Head of caudate nucleus (tissue), 42 donors: ENCODE results near the gene RIPK4.
"Not testable (repeated sequence)": the region's sequence is repeated elsewhere in the genome, so short reads cannot be mapped to it uniquely, and the experiment has no call there.

Source experiments
- DNase-seq, 42 donors: peaks; one replicate each; pipeline versions ENCODE4 v3.0.0 to v3.0.0-alpha.2; 2020 to 2021; ENCODE audit warnings: mixed read lengths in 7 of 42
- intact Hi-C: fragments of 100-400 bp; cut with DNase I; formaldehyde crosslinking; loops from one replicate; pipeline ENCODE4 v1.15.0; 2022

Gene RIPK4

DNA sequence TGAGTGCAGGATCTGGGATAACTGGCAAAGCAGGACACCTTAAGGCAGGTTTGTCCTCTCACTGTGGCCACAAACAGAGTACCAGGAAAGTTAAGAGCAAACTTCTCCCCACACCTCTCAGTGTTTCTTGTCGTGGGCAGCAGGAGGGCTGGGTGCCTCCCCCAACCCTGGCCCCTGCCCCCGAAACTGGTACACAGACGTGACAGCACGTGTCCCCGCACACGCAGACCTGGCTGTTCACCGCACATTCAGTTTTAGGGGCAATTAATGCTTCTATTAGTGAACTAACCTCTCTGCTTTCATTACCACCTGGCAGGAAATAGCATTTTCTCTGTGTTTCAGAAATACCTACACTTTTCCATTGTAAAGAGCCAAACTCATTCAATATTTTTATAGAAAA is 32.9 kb upstream of the RIPK4 start:
- intact Hi-C loops = loop anchor here (10.0 kb wide), 1 partner anchor 185 kb away; no protein-coding TSS in a partner anchor
- no peak for DNase-seq

- no peak for DNase-seq
- intact Hi-C loops = no loop called here
These were observed 31.5 kb upstream of the RIPK4 start for GRCh38 chr21:41798326-41798725.

- intact Hi-C loops = no loop called here
- no peak for DNase-seq
These were observed 29.7 kb upstream of the RIPK4 start for GRCh38 chr21:41796476-41797080.

DNA sequence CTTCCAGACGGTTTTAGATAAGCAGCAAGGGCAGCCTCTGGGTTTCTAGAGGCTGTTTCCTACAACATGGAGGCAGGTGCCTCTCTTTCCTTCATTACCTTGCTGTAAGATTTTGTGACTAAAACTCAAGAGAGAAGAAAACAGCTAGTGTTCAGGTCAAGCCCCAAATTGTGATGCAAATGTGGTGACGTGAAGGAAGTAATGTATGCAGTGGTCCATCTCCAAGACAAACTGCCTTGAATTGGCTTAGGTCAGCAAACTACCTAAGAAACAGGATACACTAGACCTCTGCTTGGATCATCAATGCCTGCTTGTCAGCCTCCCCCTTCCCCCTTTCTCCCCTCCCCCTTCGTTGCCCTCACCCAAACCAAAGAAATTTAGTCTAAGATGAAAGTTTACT is 28.9 kb upstream of the RIPK4 start:
- intact Hi-C loops = no loop called here
- no peak for DNase-seq

DNA sequence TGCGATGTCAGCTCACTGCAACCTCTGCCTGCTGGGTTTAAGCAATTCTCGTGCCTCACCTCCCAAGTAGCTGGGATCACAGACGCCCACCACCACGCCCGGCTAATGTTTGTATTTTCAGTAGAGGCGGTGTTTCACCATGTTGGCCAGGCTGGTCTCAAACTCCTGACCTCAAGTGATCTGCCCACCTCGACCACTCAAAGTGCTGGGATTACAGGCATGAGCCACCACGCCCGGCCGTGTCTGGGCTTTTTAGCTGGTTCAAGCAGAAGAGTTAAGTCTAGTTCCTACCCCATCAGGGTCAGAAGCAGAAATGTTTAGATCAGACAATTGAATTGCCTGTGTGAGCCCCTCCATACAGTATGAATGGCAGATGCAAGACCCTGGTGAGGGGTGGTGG is 27.7 kb upstream of the RIPK4 start:
- intact Hi-C loops = no loop called here
- DNase-seq = no peak

- DNase-seq = no peak
- intact Hi-C loops = no loop called here
These were observed 25.9 kb upstream of the RIPK4 start for GRCh38 chr21:41792711-41793110.

DNA sequence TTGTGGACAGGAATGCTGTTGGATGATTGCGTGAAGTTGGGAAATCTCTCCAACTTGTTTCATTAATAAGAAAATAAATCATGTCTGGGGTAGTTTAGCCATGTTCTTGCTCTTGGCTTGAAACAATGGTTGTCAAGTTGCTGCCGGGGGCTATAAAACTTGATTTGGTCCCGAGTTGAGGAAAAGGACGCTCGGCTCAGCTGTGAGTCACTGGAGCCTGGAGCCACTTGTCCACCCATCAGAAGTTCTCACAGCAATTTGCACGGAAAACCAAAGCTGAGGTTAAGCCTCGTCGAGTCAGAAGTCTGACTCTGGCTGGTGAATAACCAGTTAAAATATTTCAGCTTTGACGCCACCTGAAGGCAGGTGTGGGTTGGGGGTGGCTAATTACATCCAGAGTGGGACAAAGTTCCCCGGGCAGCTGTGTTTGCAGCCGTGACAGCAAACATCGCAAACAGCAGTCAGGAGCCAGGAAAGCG is 19.7 kb upstream of the RIPK4 start:
- no peak for DNase-seq
- intact Hi-C loops = no loop called here

GRCh38 chr21:41785262-41785661 is 18.4 kb upstream of the RIPK4 start:
- intact Hi-C loops, DNase-seq: not testable (repeated sequence)

DNA sequence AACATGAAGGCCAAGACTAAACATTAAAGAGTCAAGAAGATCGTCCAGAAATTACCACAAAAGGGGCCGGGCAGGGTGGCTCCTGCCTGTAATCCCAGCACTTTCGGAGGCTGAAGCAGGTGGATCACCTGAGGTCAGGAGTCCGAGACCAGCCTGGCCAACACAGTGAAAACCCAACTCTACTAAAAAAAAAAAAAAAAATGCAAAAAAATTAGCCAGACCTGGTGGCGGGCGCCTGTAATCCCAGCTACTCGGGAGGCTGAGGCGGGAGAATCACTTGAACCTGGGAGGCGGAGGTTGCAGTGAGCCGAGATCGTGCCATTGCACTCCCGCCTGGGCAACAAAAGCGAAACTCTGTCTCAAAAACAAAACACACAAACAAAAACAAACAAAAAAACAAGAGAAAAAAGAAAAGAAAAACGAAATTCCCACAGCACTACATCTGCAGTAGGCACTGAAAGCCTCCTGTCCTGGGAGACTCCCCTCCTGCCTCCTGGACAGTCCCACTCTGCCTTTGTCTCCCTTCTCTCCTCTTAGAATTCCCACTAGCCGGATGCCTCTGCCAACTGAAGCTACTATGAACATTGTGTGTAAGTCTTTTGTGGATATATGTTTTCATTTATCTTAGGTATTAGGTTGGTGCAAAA is 17.7 kb upstream of the RIPK4 start:
- DNase-seq = no peak
- intact Hi-C loops = no loop called here

GRCh38 chr21:41783476-41784180 is 16.8 kb upstream of the RIPK4 start:
- no peak for DNase-seq
- intact Hi-C loops = no loop called here

DNA sequence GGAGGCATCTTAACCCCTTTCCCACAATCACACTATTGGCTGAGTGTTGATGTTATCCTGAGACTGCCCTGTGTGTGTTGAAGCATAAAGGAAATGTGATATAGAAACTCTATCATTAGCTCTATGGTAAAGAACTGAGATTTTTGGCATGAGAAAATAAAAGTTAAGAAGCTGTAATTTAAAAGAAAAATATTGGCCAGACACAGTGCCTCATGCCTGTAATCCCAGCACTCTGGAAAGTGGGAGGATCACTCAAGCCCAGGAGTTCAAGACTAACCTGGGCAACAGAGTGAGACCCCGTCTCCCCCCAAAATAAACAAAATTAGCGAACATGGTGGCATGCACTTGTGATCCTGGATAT is 14.2 kb upstream of the RIPK4 start:
- intact Hi-C loops = no loop called here

GRCh38 chr21:41780337-41781049 is 13.6 kb upstream of the RIPK4 start:
- DNase-seq = no peak
- intact Hi-C loops = no loop called here

More for the DNA sequence above, 14.2 kb upstream of the RIPK4 start:
- DNase-seq = no peak

- DNase-seq = no peak
- intact Hi-C loops = no loop called here
These were observed 12.8 kb upstream of the RIPK4 start for GRCh38 chr21:41779659-41780058.

- intact Hi-C loops = no loop called here
- peak in 1 of 42 donors; percentile 26 for DNase-seq
These were observed 12.2 kb upstream of the RIPK4 start for GRCh38 chr21:41778930-41779600.

DNA sequence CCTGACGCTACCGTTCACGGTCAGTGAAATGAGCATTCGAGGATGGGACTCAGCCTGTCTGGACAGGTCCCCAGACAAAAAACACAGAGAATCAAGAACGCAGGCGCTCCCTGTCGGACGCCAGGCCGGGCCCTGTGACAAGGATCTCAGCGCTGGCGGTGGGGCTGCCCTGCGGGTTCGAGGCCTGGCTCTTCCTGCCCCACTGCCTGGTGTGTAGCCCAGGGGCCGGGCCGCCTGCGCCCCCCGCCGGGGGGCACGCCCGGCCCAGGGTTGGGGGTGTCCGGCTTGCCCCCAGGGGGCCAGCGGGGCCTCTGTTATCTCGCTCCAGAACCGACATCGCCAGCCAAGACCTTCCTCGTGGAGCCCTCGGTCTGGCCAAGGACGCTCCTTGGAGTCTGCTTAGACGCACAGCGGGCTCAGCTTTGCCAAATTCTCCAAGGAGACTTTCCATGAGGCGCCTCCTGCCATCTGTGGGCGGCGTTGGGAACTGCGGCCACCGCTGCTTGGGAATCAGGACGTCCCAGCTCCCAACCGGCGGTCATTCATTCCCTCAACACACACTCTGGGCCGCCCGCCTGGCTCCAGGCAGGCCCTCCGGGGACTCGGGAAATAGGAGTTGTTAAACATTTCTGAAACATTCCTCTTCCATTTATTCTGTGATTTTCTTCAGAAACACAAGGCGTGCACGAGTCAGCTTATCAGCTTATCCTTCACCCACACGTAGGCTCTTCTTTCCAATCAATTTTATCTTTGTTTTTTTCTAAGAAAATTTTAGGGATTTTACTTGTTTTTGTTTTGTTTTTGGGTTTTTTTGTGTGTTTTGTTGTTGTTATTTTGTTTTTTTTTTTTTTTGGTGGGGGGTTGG is 11.3 kb upstream of the RIPK4 start:
- intact Hi-C loops = no loop called here
- peak; percentile 65 to 91 (median 80) for DNase-seq

DNA sequence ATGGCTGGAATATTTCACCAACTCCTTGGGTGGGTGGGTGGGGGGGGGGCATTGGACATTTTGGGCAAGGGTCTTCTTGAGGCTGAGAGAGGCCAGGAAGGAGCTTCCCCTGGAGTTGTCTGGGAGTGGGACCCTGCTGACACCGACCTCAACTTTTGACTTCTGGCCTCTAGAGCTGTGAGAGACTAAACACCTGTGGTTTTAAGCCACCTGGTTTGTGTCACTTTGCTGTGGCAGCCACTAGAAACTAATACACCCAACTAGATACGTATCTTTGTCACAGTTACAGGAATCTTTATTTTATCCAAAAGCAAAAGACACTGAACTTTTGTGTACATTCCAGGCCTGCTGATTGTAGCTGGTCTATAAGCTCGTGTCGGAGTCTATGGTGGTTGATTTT is 9.9 kb upstream of the RIPK4 start:
- DNase-seq = no peak
- intact Hi-C loops = no loop called here

GRCh38 chr21:41775149-41775472 is 8.3 kb upstream of the RIPK4 start:
- intact Hi-C loops = no loop called here
- no peak for DNase-seq

GRCh38 chr21:41774467-41775148 is 7.8 kb upstream of the RIPK4 start:
- intact Hi-C loops = loop anchor here (5.0 kb wide), 1 partner anchor 162 kb away; no protein-coding TSS in a partner anchor
- peak in 1 of 42 donors; percentile 27 for DNase-seq
